Caki2 (cell line): ENCODE data around the gene PPM1N. TPM values are rescaled to one million over a fixed set of nuclear protein-coding genes. Genes with fewer than 3 reads are reported as not detected.

Experiments
- total RNA-seq: library from RNA; depleted of rRNA; stranded (reverse); fragments of >200 nt; shearing (Covaris generic); gene quantifications from 2 replicates; pipeline ENCODE4 v1.2.3, GENCODE V29; 2014; ENCODE audit warnings: low replicate concordance; rRNA removed

PPM1N gene
- total RNA-seq, 1 experiment from 2014 or later = 35.2 TPM

Other genes starting within 250 kb of the PPM1N start
- gene MARK4, start 247.2 kb upstream of the PPM1N start, total RNA-seq = 10.4 and 24.1 TPM in 2 replicates
- not detected in 2 replicates for gene CKM, start 175.6 kb upstream of the PPM1N start, total RNA-seq
- 12.2 and 33.5 TPM in 2 replicates for gene KLC3, start 157.7 kb upstream of the PPM1N start, total RNA-seq
- gene ERCC2, start 127.9 kb upstream of the PPM1N start, total RNA-seq = 22.9 and 32.9 TPM in 2 replicates
- gene PPP1R13L, start 93.4 kb upstream of the PPM1N start, total RNA-seq = 10.1 and 30.6 TPM in 2 replicates
- 32.3 and 33.2 TPM in 2 replicates for gene POLR1G, start 91.8 kb upstream of the PPM1N start, total RNA-seq
- 120 and 165 TPM in 2 replicates for gene ERCC1, start 74.5 kb upstream of the PPM1N start, total RNA-seq
- 2.5 and 3.2 TPM in 2 replicates for gene FOSB, start 30.4 kb upstream of the PPM1N start, total RNA-seq
- gene RTN2, start 1.4 kb upstream of the PPM1N start, total RNA-seq = 15.1 and 18.0 TPM in 2 replicates
- gene VASP, start 9.0 kb downstream of the PPM1N start, total RNA-seq = 98.9 and 123 TPM in 2 replicates
- 9.4 and 14.1 TPM in 2 replicates for gene OPA3, start 86.4 kb downstream of the PPM1N start, total RNA-seq
- gene GPR4, start 103.8 kb downstream of the PPM1N start, total RNA-seq = not detected in 2 replicates
- 36.2 and 59.8 TPM in 2 replicates for gene EML2, start 141.0 kb downstream of the PPM1N start, total RNA-seq
- 0.44 TPM in 1 of 2 replicates, not detected in the other for gene GIPR, start 169.8 kb downstream of the PPM1N start, total RNA-seq
- gene SNRPD2, start 193.5 kb downstream of the PPM1N start, total RNA-seq = 578 and 718 TPM in 2 replicates
- gene QPCTL, start 194.2 kb downstream of the PPM1N start, total RNA-seq = 31.2 and 35.6 TPM in 2 replicates
- gene FBXO46, start 232.5 kb downstream of the PPM1N start, total RNA-seq = 21.0 and 22.0 TPM in 2 replicates
- 0.35 TPM in 1 of 2 replicates, not detected in the other for gene MEIOSIN, start 235.0 kb downstream of the PPM1N start, total RNA-seq